K562 (cell line): Measurements from ENCODE around the gene SETD1B. TPM values are rescaled to one million over a fixed set of nuclear protein-coding genes. Genes with fewer than 3 reads are reported as not detected.
A peak's percentile ranks its signal among the peaks of the same experiment; 100 is the strongest.

Experiments used
- BCL6 ChIP-seq: fragments of 250-450 bp; sonication (Bioruptor Pico); IDR thresholded peaks from 2 replicates; pipeline ENCODE4 v1.4.0; 2020
- BCLAF1 ChIP-seq, 2 experiments: fragments of 450-650 bp in 1 of 2; IDR thresholded peaks; 2 replicates each; pipeline ENCODE4 v1.6.1; 2011 to 2017; ENCODE audit warnings: low read depth in 2 of 2, antibody characterized with exemption in 1 of 2, borderline replicate concordance in 1 of 2, low read length in 1 of 2, mild to moderate bottlenecking in 1 of 2, mixed read lengths in 1 of 2; ENCODE audit not compliant: control insufficient read depth in 1 of 2
- BDP1 ChIP-seq: IDR thresholded peaks from 3 replicates; pipeline ENCODE4 v1.6.1; 2011; ENCODE audit not compliant: insufficient read length, insufficient read depth
- MCM7 ChIP-seq, 2 experiments: fragments of 450-650 bp; IDR thresholded peaks; 2 replicates each; pipeline ENCODE4 v1.6.1; 2016 to 2018
- PHB2 ChIP-seq: fragments of 450-650 bp; IDR thresholded peaks from 2 replicates; pipeline ENCODE4 v1.6.1; 2017; ENCODE audit warnings: low read depth
- PPARD ChIP-seq: fragments of 250-450 bp; sonication (Bioruptor Pico); IDR thresholded peaks from 2 replicates; pipeline ENCODE4 v1.8.0; 2022; ENCODE audit warnings: inconsistent platforms, mild to moderate bottlenecking, moderate library complexity
- SMAD3 ChIP-seq: fragments of 450-650 bp; formaldehyde crosslinking; conservative IDR thresholded peaks from 2 replicates; pipeline ENCODE4 v1.4.0; 2020; ENCODE audit warnings: mild to moderate bottlenecking
- TCF15 ChIP-seq: fragments of 250-450 bp; sonication (Bioruptor Pico); IDR thresholded peaks from 2 replicates; pipeline ENCODE4 v1.8.0; 2022; ENCODE audit warnings: moderate library complexity, mild to moderate bottlenecking, inconsistent platforms
- TGIF2 ChIP-seq: sonication (generic); formaldehyde crosslinking; IDR thresholded peaks from 2 replicates; pipeline ENCODE4 v1.8.1; 2022; ENCODE audit warnings: mild to moderate bottlenecking, missing genetic modification reagents, moderate library complexity
- ZNF449 ChIP-seq: fragments of 250-450 bp; sonication (Bioruptor Pico); IDR thresholded peaks from 2 replicates; pipeline ENCODE4 v1.8.0; 2022; ENCODE audit warnings: moderate library complexity, mild to moderate bottlenecking, inconsistent platforms
- ZNF639 ChIP-seq, 2 experiments: fragments of 200-800 bp in 1 of 2; sonication (Bioruptor generic) in 1 of 2; sonication (generic) in 1 of 2; formaldehyde crosslinking in 1 of 2; IDR thresholded peaks in 1 of 2; conservative IDR thresholded peaks in 1 of 2; 2 replicates each; pipeline versions ENCODE4 v1.5.0 to v1.6.1; 2016 to 2020; ENCODE audit warnings: missing compliant biosample characterization in 1 of 2, missing genetic modification characterization in 1 of 2, missing genetic modification reagents in 1 of 2
- polyA plus RNA-seq, 8 experiments: library from polyadenylated mRNA; depleted of rRNA in 4 of 8; stranded (reverse) in 5 of 8; unstranded in 3 of 8; fragments of >200 nt; fragmentation: Nextera tagmentation in 2 of 8; fragmentation: Illumina TruSeq in 1 of 8; extraction: Ambion mirVana in 2 of 8; extraction: Trizol in 1 of 8; gene quantifications; 2 replicates each; pipeline versions ENCODE4 v1.2.1 to v1.2.3, GENCODE V29; 2011 to 2014; ENCODE audit warnings: inconsistent platforms in 1 of 8, missing spikeins in 1 of 8
- total RNA-seq, 7 experiments: library from RNA; depleted of rRNA in 6 of 7; stranded (reverse); fragments of >200 nt in 6 of 7; fragmentation: Illumina TruSeq in 2 of 7; extraction: Trizol in 2 of 7; gene quantifications; 2 replicates each; pipeline versions ENCODE4 v1.2.1 to v1.2.3, GENCODE V29; 2011 to 2021; ENCODE audit warnings: low replicate concordance in 1 of 7
- TF ChIP-seq, protein P1 (sequence below): IDR thresholded peaks from 3 replicates; pipeline ENCODE4 v1.6.1; 2011; ENCODE audit warnings: borderline replicate concordance, mild to moderate bottlenecking, moderate library complexity; ENCODE audit not compliant: insufficient read length; ENCODE audit errors: extremely low read depth
- TF ChIP-seq, protein P2 (sequence below): IDR thresholded peaks from 2 replicates; pipeline ENCODE4 v1.6.1; 2011; ENCODE audit warnings: borderline replicate concordance, low read depth, mild to moderate bottlenecking, moderate library complexity, low read length; ENCODE audit not compliant: insufficient read depth, poor library complexity, severe bottlenecking

SETD1B gene
- total and polyA plus RNA-seq, 9 of the 15 experiments (the other 6 are each of a cell fraction or from before 2014, with no cell fraction given): 0.48 to 26.6 (median 2.3) TPM

DNA sequence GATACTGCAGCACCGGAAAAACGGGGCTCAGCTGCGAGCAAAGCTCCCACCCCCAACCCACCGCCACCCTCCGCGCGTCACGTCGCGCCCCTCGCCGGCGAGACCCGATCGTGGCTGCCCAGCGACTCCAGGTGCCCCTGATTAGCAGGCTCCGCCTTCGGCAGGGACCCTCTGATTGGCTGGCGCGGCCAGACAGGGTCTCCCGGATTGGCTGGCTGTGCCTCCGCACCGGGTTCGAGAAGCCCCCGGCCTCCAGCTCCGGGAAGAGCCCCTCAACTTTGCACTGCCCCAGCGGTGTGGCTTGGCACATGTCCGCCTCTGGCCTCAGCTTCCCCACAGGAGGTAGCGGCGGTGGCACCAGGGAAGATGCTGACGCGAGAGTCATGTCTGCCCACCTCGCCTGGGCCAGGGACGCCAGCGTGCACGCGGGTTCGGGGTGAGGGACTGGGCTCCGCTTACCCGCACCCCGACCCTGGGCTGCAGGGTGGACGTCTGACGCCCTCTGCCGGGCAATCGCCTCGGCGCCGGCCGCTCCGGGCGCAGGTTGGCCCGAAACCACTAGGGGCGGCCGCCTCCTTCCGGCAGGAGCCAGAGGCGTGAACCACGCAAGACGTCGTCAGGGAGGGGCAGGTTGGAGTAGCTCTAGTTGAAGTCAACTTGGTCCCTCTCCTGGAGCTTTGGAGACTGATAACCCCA is 9.8 kb upstream of the SETD1B start (continued):
- no peak for TF ChIP-seq TCF15 (CRISPR knock-in tag)
- TF ChIP-seq ZNF639 (CRISPR knock-in tag; conservative IDR thresholded peaks at IDR 0.05 in 1 of 2, IDR thresholded peaks at IDR 0.05 in 1 of 2): no peak
- TF ChIP-seq TGIF2 (CRISPR knock-in tag): no peak
- TF ChIP-seq, protein P1, sequence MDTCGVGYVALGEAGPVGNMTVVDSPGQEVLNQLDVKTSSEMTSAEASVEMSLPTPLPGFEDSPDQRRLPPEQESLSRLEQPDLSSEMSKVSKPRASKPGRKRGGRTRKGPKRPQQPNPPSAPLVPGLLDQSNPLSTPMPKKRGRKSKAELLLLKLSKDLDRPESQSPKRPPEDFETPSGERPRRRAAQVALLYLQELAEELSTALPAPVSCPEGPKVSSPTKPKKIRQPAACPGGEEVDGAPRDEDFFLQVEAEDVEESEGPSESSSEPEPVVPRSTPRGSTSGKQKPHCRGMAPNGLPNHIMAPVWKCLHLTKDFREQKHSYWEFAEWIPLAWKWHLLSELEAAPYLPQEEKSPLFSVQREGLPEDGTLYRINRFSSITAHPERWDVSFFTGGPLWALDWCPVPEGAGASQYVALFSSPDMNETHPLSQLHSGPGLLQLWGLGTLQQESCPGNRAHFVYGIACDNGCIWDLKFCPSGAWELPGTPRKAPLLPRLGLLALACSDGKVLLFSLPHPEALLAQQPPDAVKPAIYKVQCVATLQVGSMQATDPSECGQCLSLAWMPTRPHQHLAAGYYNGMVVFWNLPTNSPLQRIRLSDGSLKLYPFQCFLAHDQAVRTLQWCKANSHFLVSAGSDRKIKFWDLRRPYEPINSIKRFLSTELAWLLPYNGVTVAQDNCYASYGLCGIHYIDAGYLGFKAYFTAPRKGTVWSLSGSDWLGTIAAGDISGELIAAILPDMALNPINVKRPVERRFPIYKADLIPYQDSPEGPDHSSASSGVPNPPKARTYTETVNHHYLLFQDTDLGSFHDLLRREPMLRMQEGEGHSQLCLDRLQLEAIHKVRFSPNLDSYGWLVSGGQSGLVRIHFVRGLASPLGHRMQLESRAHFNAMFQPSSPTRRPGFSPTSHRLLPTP: no peak
- no peak for TF ChIP-seq PPARD (CRISPR knock-in tag)
- TF ChIP-seq BCLAF1 (IDR thresholded peaks at IDR 0.05; ENCODE audit: borderline replicate concordance in 1 of 2, control insufficient read depth in 1 of 2, low read depth in 2 of 2, low read length in 1 of 2): 0 out of 4 replicates have a peak, but pooled peaks of 1 of the 2 experiments have one; percentile 21
- no peak for TF ChIP-seq BCL6 (CRISPR knock-in tag)
- no peak for TF ChIP-seq BDP1
- TF ChIP-seq ZNF449 (CRISPR knock-in tag): no peak
- TF ChIP-seq, protein P2, sequence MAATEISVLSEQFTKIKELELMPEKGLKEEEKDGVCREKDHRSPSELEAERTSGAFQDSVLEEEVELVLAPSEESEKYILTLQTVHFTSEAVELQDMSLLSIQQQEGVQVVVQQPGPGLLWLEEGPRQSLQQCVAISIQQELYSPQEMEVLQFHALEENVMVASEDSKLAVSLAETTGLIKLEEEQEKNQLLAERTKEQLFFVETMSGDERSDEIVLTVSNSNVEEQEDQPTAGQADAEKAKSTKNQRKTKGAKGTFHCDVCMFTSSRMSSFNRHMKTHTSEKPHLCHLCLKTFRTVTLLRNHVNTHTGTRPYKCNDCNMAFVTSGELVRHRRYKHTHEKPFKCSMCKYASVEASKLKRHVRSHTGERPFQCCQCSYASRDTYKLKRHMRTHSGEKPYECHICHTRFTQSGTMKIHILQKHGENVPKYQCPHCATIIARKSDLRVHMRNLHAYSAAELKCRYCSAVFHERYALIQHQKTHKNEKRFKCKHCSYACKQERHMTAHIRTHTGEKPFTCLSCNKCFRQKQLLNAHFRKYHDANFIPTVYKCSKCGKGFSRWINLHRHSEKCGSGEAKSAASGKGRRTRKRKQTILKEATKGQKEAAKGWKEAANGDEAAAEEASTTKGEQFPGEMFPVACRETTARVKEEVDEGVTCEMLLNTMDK: peak; percentile 94
- TF ChIP-seq SMAD3 (CRISPR knock-in tag): peak; percentile 70; the same call in 1 of the 2 replicates
- TF ChIP-seq PHB2: no peak
- TF ChIP-seq MCM7 (IDR thresholded peaks at IDR 0.05): no peak
